GM12878 (cell line): ENCODE data around the gene FASTK. TPM values are rescaled to one million over a fixed set of nuclear protein-coding genes. Genes with fewer than 3 reads are reported as not detected.

Experiments used
- ATAC-seq: fragments of 200-7000 bp; cut with Tn5 transposase; 3 replicates; pipeline ENCODE4 v1.9.1; 2020; ENCODE audit warnings: mild to moderate bottlenecking, moderate library complexity
- BruUV-seq: library from RNA; stranded (reverse); fragments of 400-500 nt; replicated peaks from 2 replicates; lab custom pipeline; 2021; lab: Mats Ljungman, UMichigan
- CTCF ChIA-PET: fragments of 300-600 bp; sonication (Branson Sonifier 250); formaldehyde crosslinking; extraction: SDS; loops from one replicate; lab custom pipeline; 2021; ENCODE audit warnings: inconsistent platforms; lab: Yijun Ruan, JAX
- POLR2A ChIA-PET: fragments of 350-600 bp; formaldehyde crosslinking; extraction: SDS; loops from one replicate; lab custom pipeline; 2021; ENCODE audit warnings: inconsistent platforms; lab: Charles Lee
- RAD21 ChIA-PET: fragments of 300-600 bp; sonication (Branson Sonifier 250); formaldehyde crosslinking; loops from one replicate; lab custom pipeline; 2023; ENCODE audit warnings: antibody characterized with exemption; ENCODE audit not compliant: unreplicated experiment; lab: Charles Lee
- SMC1A ChIA-PET: fragments of 300-600 bp; sonication (Branson Sonifier 250); formaldehyde crosslinking; loops from one replicate; lab custom pipeline; 2023; ENCODE audit not compliant: unreplicated experiment, uncharacterized antibody; lab: Charles Lee
- DNase-seq: peaks from one replicate; pipeline ENCODE4 v3.0.0-alpha.2; 2011; ENCODE audit warnings: low read depth, low spot score
- FAIRE-seq: peaks from 3 replicates; lab custom pipeline; 2011; peaks lifted over from hg19 to GRCh38; lab: Jason Lieb, UNC
- H2AFZ ChIP-seq: 2 replicates; pipeline ENCODE4 v1.6.0; 2011; ENCODE audit warnings: low read depth, low read length, control low read depth; ENCODE audit not compliant: control insufficient read depth
- H3K27ac ChIP-seq: 2 replicates; pipeline ENCODE4 v1.5.1; 2011; ENCODE audit warnings: control low read depth; ENCODE audit not compliant: control insufficient read depth, insufficient read depth
- H3K27me3 ChIP-seq, 2 experiments: replicated peaks in 1 of 2; 2 replicates each; pipeline versions ENCODE4 v1.6.0 to v1.6.1; 2011; ENCODE audit warnings: low read length in 1 of 2; ENCODE audit not compliant: control insufficient read depth in 2 of 2, insufficient read depth in 2 of 2
- H3K36me3 ChIP-seq, 2 experiments: 2 replicates each; pipeline ENCODE4 v1.5.1; 2011; ENCODE audit warnings: low read length in 1 of 2; ENCODE audit not compliant: control insufficient read depth in 2 of 2, insufficient read depth in 2 of 2
- H3K4me1 ChIP-seq: 2 replicates; pipeline ENCODE4 v1.6.1; 2011; ENCODE audit warnings: mild to moderate bottlenecking, low read length, moderate library complexity, mixed read lengths; ENCODE audit not compliant: control insufficient read depth, insufficient read depth
- H3K4me2 ChIP-seq: 2 replicates; pipeline ENCODE4 v1.6.0; 2011; ENCODE audit warnings: control low read depth; ENCODE audit not compliant: control insufficient read depth, insufficient read depth
- H3K4me3 ChIP-seq: fragments of 200-600 bp; sonication (generic); 2 replicates; pipeline ENCODE4 v1.5.1; 2016
- H3K79me2 ChIP-seq: 2 replicates; pipeline ENCODE4 v1.6.0; 2011; ENCODE audit warnings: low read length; ENCODE audit not compliant: control insufficient read depth, insufficient read depth
- H3K9ac ChIP-seq: 2 replicates; pipeline ENCODE4 v1.8.0; 2011; ENCODE audit warnings: low read length, control low read depth, mixed read lengths; ENCODE audit not compliant: control insufficient read depth, insufficient read depth
- H3K9me3 ChIP-seq: replicated peaks from 3 replicates; pipeline ENCODE4 v1.5.1; 2011; ENCODE audit warnings: mild to moderate bottlenecking, low read length; ENCODE audit not compliant: control insufficient read depth, insufficient read depth
- H4K20me1 ChIP-seq: 2 replicates; pipeline ENCODE4 v1.6.0; 2011; ENCODE audit not compliant: control insufficient read depth, insufficient read depth
- ASH2L ChIP-seq: fragments of 300-600, 200-600 bp; sonication (generic); IDR thresholded peaks from 2 replicates; pipeline ENCODE4 v1.6.1; 2017; ENCODE audit warnings: low read depth, mild to moderate bottlenecking, borderline replicate concordance
- EGR1 ChIP-seq, 2 experiments: IDR thresholded peaks; 1 replicate in 1 of 2; 2 replicates in 1 of 2; pipeline ENCODE4 v1.6.1; 2011 to 2012; ENCODE audit warnings: low read depth in 2 of 2, low read length in 2 of 2, borderline replicate concordance in 1 of 2, mild to moderate bottlenecking in 1 of 2, moderate library complexity in 1 of 2
- HCFC1 ChIP-seq: fragments of 150-350 bp; IDR thresholded peaks from 2 replicates; pipeline ENCODE4 v1.6.1; 2014; ENCODE audit warnings: low read length
- MEF2B ChIP-seq: fragments of 450-650 bp; IDR thresholded peaks from 2 replicates; pipeline ENCODE4 v1.6.1; 2018; ENCODE audit warnings: mild to moderate bottlenecking, moderate library complexity; ENCODE audit not compliant: partially characterized antibody, poor library complexity, severe bottlenecking
- POU2F2 ChIP-seq: IDR thresholded peaks from 3 replicates; pipeline ENCODE4 v1.6.1; 2011; ENCODE audit warnings: low read depth, mild to moderate bottlenecking, low read length, borderline replicate concordance
- STAT3 ChIP-seq: IDR thresholded peaks from 2 replicates; pipeline ENCODE4 v1.6.1; 2011; ENCODE audit warnings: low read depth, low read length, improper control_type of control experiment
- WGBS: methylation state at CpG from one replicate; pipeline ENCODE4 v1.1.6; 2016; ENCODE audit warnings: low lambda C conversion rate; ENCODE audit not compliant: insufficient replicate concordance, insufficient coverage; ENCODE audit errors: missing lambda C conversion rate; 5-methylcytosine and 5-hydroxymethylcytosine counted together
- in situ Hi-C: fragments of 300-500 bp; cut with MboI; formaldehyde crosslinking; loops from 9 replicates; pipeline ENCODE4 v1.14.3; 2018; ENCODE audit warnings: mixed read lengths
- intact Hi-C: fragments of 100-400 bp; cut with micrococcal nuclease; formaldehyde crosslinking; loops from one replicate; pipeline ENCODE4 v1.14.2; 2022; ENCODE audit not compliant: unreplicated experiment
- polyA plus RNA-seq, 11 experiments: library from polyadenylated mRNA; depleted of rRNA in 4 of 11; unstranded in 6 of 11; stranded (reverse) in 5 of 11; fragments of >200 nt; fragmentation: Nextera tagmentation in 4 of 11; fragmentation: Illumina TruSeq in 1 of 11; extraction: Ambion mirVana in 4 of 11; extraction: Trizol in 1 of 11; gene quantifications; 1 replicate in 1 of 11; 2 replicates in 10 of 11; pipeline versions ENCODE4 v1.2.1 to v1.2.3, GENCODE V29; 2011 to 2016; ENCODE audit warnings: inconsistent platforms in 2 of 11, missing spikeins in 2 of 11, low read depth in 1 of 11
- total RNA-seq, 4 experiments: library from RNA; depleted of rRNA in 3 of 4; stranded (reverse); fragments of >200 nt in 3 of 4; fragmentation: Illumina TruSeq in 1 of 4; extraction: Trizol in 1 of 4; gene quantifications; 2 replicates each; pipeline versions ENCODE4 v1.2.1 to v1.2.3, GENCODE V29; 2013 to 2021

The FASTK gene
- total and polyA plus RNA-seq, 10 of the 15 experiments (the other 5 are each of a cell fraction or from before 2014, with no cell fraction given): 0.19 to 102 (median 54.5) TPM

DNA sequence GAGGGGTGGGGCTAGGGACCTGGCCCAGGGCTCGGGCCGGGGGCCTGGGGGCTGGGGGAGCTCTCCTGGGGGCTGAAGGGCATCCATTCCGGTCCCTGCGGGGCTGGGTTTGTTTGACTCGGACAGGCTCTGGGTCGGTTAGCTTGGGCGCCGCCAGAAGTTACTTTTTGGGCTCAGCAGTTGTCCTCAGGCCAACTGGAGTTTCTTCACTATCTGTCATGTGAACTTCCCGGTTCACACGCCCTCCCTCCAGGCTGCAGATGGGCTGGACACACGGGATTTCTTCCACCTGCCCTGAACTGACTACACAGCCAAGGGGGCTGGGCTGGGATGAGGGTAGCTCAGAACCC is 17.4 kb downstream of the FASTK start:
- no peak overlapping the region for H2AFZ ChIP-seq
- H3K27ac ChIP-seq: no peak overlapping the region
- H3K9me3 ChIP-seq: no peaks in the 10 kb centered on the region
- ChIA-PET RAD21 (no interaction called here), CTCF (interaction anchor here (0.6 kb wide), 1 partner anchor 1408 kb away, joined by 3 read pairs; no protein-coding TSS in a partner anchor), POLR2A (no interaction called here), SMC1A (no interaction called here)
- no peaks in the 10 kb centered on the region for H3K27me3 ChIP-seq
- peaks cover 15% of the 10 kb centered on the region for H3K4me1 ChIP-seq
- no peaks in the 10 kb centered on the region for H4K20me1 ChIP-seq
- H3K4me3 ChIP-seq: no peak overlapping the region
- H3K4me2 ChIP-seq: no peak overlapping the region
- FAIRE-seq (no peak), DNase-seq (no peak), ATAC-seq (no peak)
- TF ChIP-seq ASH2L (no peak), EGR1 (IDR thresholded peaks at IDR 0.05; ENCODE audit: borderline replicate concordance in 1 of 2, low read depth in 2 of 2, low read length in 2 of 2) (no peak), HCFC1 (no peak), MEF2B (no peak), POU2F2 (no peak), STAT3 (no peak)
- WGBS: 100% methylated on average over 8 of the region's 11 CpGs
- no TSS peak for BruUV-seq
- H3K9ac ChIP-seq: no peak overlapping the region
- in situ Hi-C loops: no loop called here
- H3K36me3 ChIP-seq: peaks cover 9 to 12% of the 10 kb centered on the region in 2 experiments; a peak in 3 of 4 replicates
- peaks cover 19% of the 10 kb centered on the region for H3K79me2 ChIP-seq
- intact Hi-C loops: no loop called here
